Tibial artery (tissue), 4 donors: ENCODE data around the gene GAA.

Experiments
- DNase-seq, 2 donors: peaks; one replicate each; pipeline ENCODE4 v3.0.0-alpha.2; 2019
- H3K27ac ChIP-seq, 2 donors: fragments of 200-600 bp; sonication (generic) in 1 of 2; 1 replicate in 1 of 2; 2 replicates in 1 of 2; pipeline ENCODE4 v1.5.1; 2018 to 2019; ENCODE audit warnings: mild to moderate bottlenecking in 1 of 2
- H3K27me3 ChIP-seq, 2 donors: fragments of 200-600 bp; sonication (generic) in 1 of 2; one replicate each; pipeline versions ENCODE4 v1.5.1 to v1.6.0; 2016 to 2019
- H3K36me3 ChIP-seq, 3 donors: fragments of 200-600 bp; sonication (generic) in 2 of 3; one replicate each; pipeline ENCODE4 v1.5.1; 2016 to 2019; ENCODE audit warnings: mild to moderate bottlenecking in 2 of 3
- H3K4me1 ChIP-seq, 4 donors: fragments of 200-600 bp; sonication (generic) in 2 of 4; 1 replicate in 3 of 4; 2 replicates in 1 of 4; pipeline ENCODE4 v1.5.1; 2016 to 2019
- H3K4me3 ChIP-seq, 2 donors: fragments of 200-600 bp; sonication (generic) in 1 of 2; 1 replicate in 1 of 2; 2 replicates in 1 of 2; pipeline ENCODE4 v1.5.1; 2018 to 2019; ENCODE audit warnings: mild to moderate bottlenecking in 2 of 2
- H3K9me3 ChIP-seq, 3 donors: fragments of 200-600 bp; sonication (generic) in 1 of 3; one replicate each; pipeline ENCODE4 v1.5.1; 2016 to 2019
- CTCF ChIP-seq, 2 experiments: fragments of 200-600 bp in 1 of 2; fragments of 450-650 bp in 1 of 2; IDR thresholded peaks; one replicate each; pipeline ENCODE4 v1.5.1; 2017 to 2019; ENCODE audit warnings: antibody characterized with exemption in 2 of 2, mild to moderate bottlenecking in 1 of 2, moderate library complexity in 1 of 2
- intact Hi-C: fragments of 100-400 bp; cut with DNase I; formaldehyde crosslinking; loops from one replicate; pipeline ENCODE4 v1.15.0; 2023; ENCODE audit warnings: low total_unique reads

GAA gene

GRCh38 chr17:80129006-80129565 is 27.7 kb downstream of the GAA start:
- peaks cover 0 to 3% (median 0%) of the 10 kb centered on the region in 4 donors for H3K4me1 ChIP-seq
- no peak overlapping the region for H3K27ac ChIP-seq
- H3K4me3 ChIP-seq = no peak overlapping the region
- DNase-seq = no peak
- no peak for TF ChIP-seq CTCF (IDR thresholded peaks at IDR 0.05)
- intact Hi-C loops = no loop called here
- H3K36me3 ChIP-seq = peaks cover 9 to 14% (median 13%) of the 10 kb centered on the region in 3 donors
- H3K27me3 ChIP-seq = peaks cover 0 to 11% of the 10 kb centered on the region in 2 donors
- H3K9me3 ChIP-seq = no peaks in the 10 kb centered on the region

- DNase-seq = no peak
- no peak for TF ChIP-seq CTCF (IDR thresholded peaks at IDR 0.05)
- Histone ChIP-seq H3K4me1 (no peaks in the 10 kb centered on the region), H3K9me3 (no peaks in the 10 kb centered on the region), H3K27ac (no peak overlapping the region), H3K27me3 (peaks cover 0 to 2% of the 10 kb centered on the region in 2 donors), H3K4me3 (no peak overlapping the region), H3K36me3 (peaks cover 25 to 33% (median 33%) of the 10 kb centered on the region in 3 donors)
- intact Hi-C loops = no loop called here
Measured at GRCh38 chr17:80130992-80131391, 29.6 kb downstream of the GAA start.

GRCh38 chr17:80132906-80133625 is 31.7 kb downstream of the GAA start:
- intact Hi-C loops = no loop called here
- H3K27ac ChIP-seq = no peak overlapping the region
- DNase-seq = no peak
- no peak overlapping the region for H3K4me3 ChIP-seq
- TF ChIP-seq CTCF (IDR thresholded peaks at IDR 0.05) = no peak
- H3K36me3 ChIP-seq = peaks cover 44 to 53% (median 53%) of the 10 kb centered on the region in 3 donors
- H3K4me1 ChIP-seq = no peaks in the 10 kb centered on the region
- no peaks in the 10 kb centered on the region for H3K27me3 ChIP-seq
- H3K9me3 ChIP-seq = no peaks in the 10 kb centered on the region

DNA sequence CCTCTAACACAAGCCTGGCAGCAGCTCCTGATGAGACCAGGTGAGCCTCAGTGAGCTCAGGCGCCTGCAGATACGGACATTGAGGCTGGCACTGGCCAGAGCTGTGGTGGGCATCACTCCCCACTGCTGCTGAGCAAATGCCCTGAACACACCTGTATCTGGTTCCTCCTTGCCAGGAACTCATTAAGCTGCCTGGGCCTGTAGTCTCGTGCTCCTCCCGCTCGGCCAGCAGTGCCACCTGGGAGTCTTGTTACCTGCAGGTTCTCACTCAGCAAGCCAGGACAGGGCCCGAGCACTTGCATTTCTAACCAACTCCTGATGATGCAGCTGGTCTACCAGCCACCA is 32.2 kb downstream of the GAA start:
- no peak for TF ChIP-seq CTCF (IDR thresholded peaks at IDR 0.05)
- Histone ChIP-seq H3K4me3 (no peak overlapping the region), H3K9me3 (no peaks in the 10 kb centered on the region), H3K36me3 (peaks cover 49 to 59% (median 59%) of the 10 kb centered on the region in 3 donors), H3K4me1 (no peaks in the 10 kb centered on the region), H3K27ac (no peak overlapping the region), H3K27me3 (no peaks in the 10 kb centered on the region)
- no peak for DNase-seq
- intact Hi-C loops = no loop called here

- TF ChIP-seq CTCF (IDR thresholded peaks at IDR 0.05) = no peak
- Histone ChIP-seq H3K27ac (no peak overlapping the region), H3K9me3 (no peaks in the 10 kb centered on the region), H3K27me3 (no peaks in the 10 kb centered on the region), H3K4me3 (no peak overlapping the region), H3K36me3 (peaks cover 83 to 94% (median 88%) of the 10 kb centered on the region in 3 donors), H3K4me1 (no peaks in the 10 kb centered on the region)
- intact Hi-C loops = no loop called here
- no peak for DNase-seq
Measured at GRCh38 chr17:80137131-80137530, 35.8 kb downstream of the GAA start.
